HG02588 (cell line): ENCODE measurements around the gene CYFIP1.

ENCODE experiments used
- ATAC-seq: cut with Tn5 transposase; IDR thresholded peaks from one replicate; pipeline ENCODE4 v1.9.1; 2021; ENCODE audit warnings: mild to moderate bottlenecking, moderate library complexity; ENCODE audit not compliant: unreplicated experiment

The CYFIP1 gene

GRCh38 chr15:22827125-22827524 lies 153.0 kb downstream of the CYFIP1 start:
- no peak for ATAC-seq

- ATAC-seq, result no peak
Observed at GRCh38 chr15:22823495-22824128, 156.6 kb downstream of the CYFIP1 start.

DNA sequence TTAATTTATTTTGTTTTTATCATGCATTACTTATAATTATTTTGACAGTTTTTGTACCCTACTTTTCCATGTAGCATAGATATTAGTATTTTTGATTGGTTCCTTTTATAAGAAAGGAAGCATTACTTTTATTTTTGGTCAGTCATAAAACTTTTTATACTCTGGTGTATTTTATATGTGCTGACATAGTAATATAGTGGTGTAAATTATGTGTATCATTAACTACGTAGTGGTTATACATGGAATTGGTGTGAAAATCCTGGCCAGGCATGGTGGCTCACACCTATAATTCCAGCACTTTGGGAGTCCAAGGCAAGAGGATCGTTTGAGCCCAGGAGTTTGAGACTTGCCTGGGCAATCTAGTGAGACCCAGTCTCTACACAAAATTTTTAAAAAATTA lies 160.5 kb downstream of the CYFIP1 start:
- ATAC-seq, result no peak
